Lung (tissue), 12 donors: Measurements from ENCODE around the gene TP53I11. TPM values are rescaled to one million over a fixed set of nuclear protein-coding genes. Genes with fewer than 3 reads are reported as not detected.

ENCODE experiments used
- ATAC-seq: fragments of 200-7000 bp; cut with Tn5 transposase; one replicate; pipeline ENCODE4 v1.9.1; 2020; ENCODE audit warnings: moderate number of reproducible peaks; ENCODE audit not compliant: insufficient read depth, low FRiP score
- DNase-seq, 3 donors: peaks; one replicate each; pipeline ENCODE4 v3.0.0-alpha.2; 2013 to 2017
- H3K27ac ChIP-seq, 2 donors: one replicate each; pipeline ENCODE4 v1.5.1; 2013; ENCODE audit warnings: mild to moderate bottlenecking in 2 of 2, moderate library complexity in 2 of 2, control low read depth in 1 of 2, inconsistent platforms in 1 of 2, low read depth in 1 of 2, low read length in 1 of 2
- H3K27me3 ChIP-seq, 3 donors: one replicate each; pipeline ENCODE4 v1.5.1; 2013; ENCODE audit warnings: low read length in 2 of 3; ENCODE audit not compliant: control insufficient read depth in 3 of 3, insufficient read depth in 3 of 3
- H3K36me3 ChIP-seq, 4 donors: one replicate each; pipeline ENCODE4 v1.5.1; 2013; ENCODE audit warnings: low read length in 4 of 4, mild to moderate bottlenecking in 1 of 4, moderate library complexity in 1 of 4; ENCODE audit not compliant: control insufficient read depth in 4 of 4, insufficient read depth in 4 of 4
- H3K4me1 ChIP-seq, 5 donors: one replicate each; pipeline ENCODE4 v1.5.1; 2013; ENCODE audit warnings: low read length in 5 of 5, mild to moderate bottlenecking in 2 of 5, moderate library complexity in 1 of 5; ENCODE audit not compliant: control insufficient read depth in 5 of 5, insufficient read depth in 5 of 5
- H3K4me3 ChIP-seq: one replicate; pipeline ENCODE4 v1.5.1; 2013; ENCODE audit warnings: mild to moderate bottlenecking, control low read depth, moderate library complexity
- H3K9ac ChIP-seq, 2 donors: one replicate each; pipeline ENCODE4 v1.5.1; 2013; ENCODE audit warnings: low read length in 2 of 2, control low read depth in 1 of 2; ENCODE audit not compliant: insufficient read depth in 1 of 2
- H3K9me3 ChIP-seq, 4 donors: one replicate each; pipeline ENCODE4 v1.5.1; 2013; ENCODE audit warnings: low read length in 3 of 4, mild to moderate bottlenecking in 1 of 4, moderate library complexity in 1 of 4; ENCODE audit not compliant: control insufficient read depth in 4 of 4, insufficient read depth in 3 of 4
- CTCF ChIP-seq: IDR thresholded peaks from 2 replicates; pipeline ENCODE4 v1.5.1; 2012; ENCODE audit warnings: mild to moderate bottlenecking; ENCODE audit errors: control extremely low read depth, extremely low read depth
- WGBS, 2 donors: extraction: QIAGEN DNeasy Blood & Tissue Kit; methylation state at CpG; one replicate each; pipeline ENCODE4 v1.1.7; 2013; 5-methylcytosine and 5-hydroxymethylcytosine counted together
- polyA plus RNA-seq, 2 donors: library from polyadenylated mRNA; stranded (reverse); fragments of 200-250 nt; gene quantifications; one replicate each; pipeline ENCODE4 v1.2.1, GENCODE V29; 2013
- total RNA-seq, 2 donors: library from RNA; depleted of rRNA in 1 of 2; stranded (reverse); fragments of >200 nt in 1 of 2; gene quantifications; one replicate each; pipeline ENCODE4 v1.2.1, GENCODE V29; 2014 to 2021
- donor health status: control.
- donor health status: control.
- donor health status: Bipolar disorder and iron deficiency.
- donor health status: healthy.
- donor health status: DM: yes; HTN: yes; CAD: no.

The TP53I11 gene
- total and polyA plus RNA-seq, 4 donors, result 51.2 to 134 (median 71.9) TPM

GRCh38 chr11:44942029-44942955, 8.4 kb downstream of the TP53I11 start:
- no peak overlapping the region for H3K9ac ChIP-seq
- no peaks in the 10 kb centered on the region for H3K27me3 ChIP-seq
- peak overlapping the region in 1 of 2 donors; percentile 26 for H3K27ac ChIP-seq
- H3K4me3 ChIP-seq, result no peak overlapping the region
- DNase-seq (no peak), ATAC-seq (no peak)
- 89 to 91% methylated on average over 10 of the region's 10 CpGs for WGBS, 2 donors
- no peak for TF ChIP-seq CTCF
- peaks cover 0 to 30% (median 7%) of the 10 kb centered on the region in 5 donors for H3K4me1 ChIP-seq
- no peaks in the 10 kb centered on the region for H3K9me3 ChIP-seq
- H3K36me3 ChIP-seq, result peaks cover 0 to 14% (median 0%) of the 10 kb centered on the region in 4 donors

- H3K4me3 ChIP-seq, result no peak overlapping the region
- H3K27me3 ChIP-seq, result no peaks in the 10 kb centered on the region
- H3K27ac ChIP-seq, result no peak overlapping the region
- ATAC-seq, result no peak
- WGBS, 2 donors, result 76 to 82% methylated on average over 12 of the region's 12 CpGs
- no peaks in the 10 kb centered on the region for H3K9me3 ChIP-seq
- no peak for TF ChIP-seq CTCF
- H3K9ac ChIP-seq, result no peak overlapping the region
- peaks cover 0 to 11% (median 0%) of the 10 kb centered on the region in 4 donors for H3K36me3 ChIP-seq
- no peak for DNase-seq
- H3K4me1 ChIP-seq, result peaks cover 0 to 30% (median 7%) of the 10 kb centered on the region in 5 donors
These were observed 9.2 kb downstream of the TP53I11 start for GRCh38 chr11:44941259-44942021.

DNA sequence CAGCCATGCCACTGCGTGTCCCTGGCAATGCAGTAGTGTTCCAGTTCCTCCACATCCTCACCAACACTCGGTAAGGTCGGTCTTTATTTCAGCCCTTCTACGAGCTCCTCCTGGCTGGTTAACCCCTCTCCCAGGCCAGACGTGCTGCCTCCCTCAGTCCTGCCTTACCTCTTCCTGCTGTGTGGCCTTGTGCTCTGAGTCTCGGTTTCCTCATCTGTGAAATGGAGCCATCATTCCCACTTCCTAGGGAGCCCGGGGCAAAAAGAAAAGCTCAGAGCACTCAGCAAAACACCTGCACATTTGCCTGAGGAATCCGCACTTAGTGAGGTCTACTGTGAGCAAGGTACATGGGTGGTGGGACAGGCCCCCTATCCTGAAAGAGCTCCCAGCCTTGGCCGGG, 9.8 kb downstream of the TP53I11 start:
- no peak overlapping the region for H3K9ac ChIP-seq
- no peak overlapping the region for H3K4me3 ChIP-seq
- peaks cover 0 to 27% (median 7%) of the 10 kb centered on the region in 5 donors for H3K4me1 ChIP-seq
- ATAC-seq (no peak), DNase-seq (no peak)
- no peaks in the 10 kb centered on the region for H3K9me3 ChIP-seq
- WGBS, 2 donors, result 95 to 98% methylated on average over 9 of the region's 9 CpGs
- no peak overlapping the region for H3K27ac ChIP-seq
- peaks cover 0 to 5% (median 0%) of the 10 kb centered on the region in 4 donors for H3K36me3 ChIP-seq
- TF ChIP-seq CTCF, result no peak
- H3K27me3 ChIP-seq, result no peaks in the 10 kb centered on the region
